Stimulated activated naive CD4-positive, alpha-beta T cell (primary cell): ENCODE results near the gene DSTN.

Experiments
- DNase-seq, 6 experiments: peaks; one replicate each; lab custom pipeline; 2025; lab: John Stamatoyannopoulos, UW

The DSTN gene

GRCh38 chr20:17580895-17581294, 11.0 kb downstream of the DSTN start:
- DNase-seq = no peak

DNA sequence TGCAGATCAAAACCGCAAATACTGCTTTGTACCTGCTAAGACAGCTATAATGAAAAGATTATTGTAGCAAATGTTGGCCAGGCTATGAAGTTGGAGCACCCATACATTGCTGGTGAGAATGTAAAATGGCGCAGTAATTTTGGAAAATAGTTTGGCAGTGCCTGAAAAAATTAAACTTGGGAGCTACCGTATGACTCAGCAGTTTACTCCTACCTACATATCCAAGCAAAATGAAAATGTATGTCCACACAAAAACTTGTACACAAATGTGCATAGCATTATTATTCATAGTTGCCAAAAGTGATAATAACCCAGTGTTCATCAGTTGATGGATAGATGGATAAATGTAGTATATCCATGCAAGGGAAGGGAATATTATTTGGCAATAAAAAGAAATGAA, 13.3 kb downstream of the DSTN start:
- DNase-seq = no peak

DNA sequence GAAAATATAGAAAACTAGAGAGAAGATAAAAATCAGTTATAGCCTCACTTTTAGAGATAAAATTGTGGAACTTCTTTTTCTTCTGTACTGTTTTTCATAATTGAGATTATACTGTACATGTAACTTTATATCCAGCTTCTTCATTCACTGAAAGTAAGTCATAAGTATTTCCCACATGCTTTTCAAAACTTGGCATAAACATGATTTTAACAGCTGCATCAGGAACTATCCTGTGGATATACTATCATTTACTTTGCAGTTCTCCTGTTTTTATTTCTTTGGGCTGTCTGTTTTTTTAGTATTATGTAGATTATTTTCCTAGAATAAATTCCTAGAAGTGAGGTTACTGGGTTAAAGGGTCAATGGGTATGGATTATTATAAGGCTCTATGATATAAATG, 14.8 kb downstream of the DSTN start:
- DNase-seq = no peak

DNA sequence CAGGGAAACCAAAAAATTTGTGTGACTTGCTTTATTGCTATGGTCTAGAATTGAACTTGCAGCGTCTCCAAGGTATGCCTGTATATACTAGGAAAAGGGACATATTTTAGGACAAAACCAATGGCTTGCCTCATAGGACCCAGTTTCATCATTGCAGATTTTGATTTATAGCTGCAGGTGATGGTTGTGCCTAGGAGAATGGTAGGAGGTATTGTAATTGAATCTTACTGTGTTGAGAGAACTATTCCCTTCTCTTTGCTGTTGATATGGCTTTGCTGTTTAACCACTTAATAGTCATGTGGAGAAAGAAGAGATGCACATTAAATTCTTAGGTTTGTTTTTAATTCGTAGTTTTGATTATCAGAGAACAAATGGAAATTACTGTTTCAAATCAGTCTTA, 16.4 kb downstream of the DSTN start:
- no peak for DNase-seq

DNA sequence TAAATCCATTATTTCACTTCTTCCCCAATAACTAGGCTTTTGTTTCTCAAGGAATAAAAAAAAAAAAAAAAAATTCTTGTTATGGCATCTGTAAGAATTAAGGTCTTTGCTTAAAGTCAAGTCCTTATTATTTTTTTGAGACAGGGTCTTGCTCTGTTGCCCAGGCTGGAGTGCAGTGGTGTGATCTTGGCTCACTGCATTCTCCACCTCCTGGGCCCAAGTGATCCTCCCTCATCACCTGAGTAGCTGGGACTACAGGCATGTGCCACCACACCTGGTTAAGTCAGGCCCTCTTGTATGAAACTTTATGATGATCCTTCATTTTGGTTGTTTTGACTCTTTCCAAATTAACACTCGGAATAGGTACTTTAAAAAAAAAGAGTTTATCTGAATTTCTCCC, 17.3 kb downstream of the DSTN start:
- no peak for DNase-seq

GRCh38 chr20:17587824-17588223, 17.9 kb downstream of the DSTN start:
- DNase-seq = no peak

GRCh38 chr20:17589161-17589834, 19.4 kb downstream of the DSTN start:
- DNase-seq = no peak

DNA sequence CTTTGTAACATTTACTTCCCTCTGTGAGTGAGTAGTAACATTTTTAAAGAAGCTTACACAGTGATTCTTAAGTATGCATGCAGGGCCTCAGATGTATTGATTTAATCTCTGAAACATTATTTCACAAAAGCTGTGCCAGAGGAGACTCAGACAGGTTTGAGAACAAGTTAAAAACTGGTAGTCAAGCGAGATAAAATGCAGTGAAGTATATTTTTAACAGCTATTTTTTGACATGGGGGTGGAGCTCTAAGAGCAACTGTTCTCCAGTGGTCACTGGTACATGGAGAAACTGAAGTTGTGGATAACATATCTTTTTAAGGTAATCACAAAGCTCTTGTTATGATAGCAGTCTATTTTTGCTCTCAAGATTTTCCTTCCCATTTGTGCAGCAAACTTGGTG, 20.4 kb downstream of the DSTN start:
- DNase-seq = no peak

DNA sequence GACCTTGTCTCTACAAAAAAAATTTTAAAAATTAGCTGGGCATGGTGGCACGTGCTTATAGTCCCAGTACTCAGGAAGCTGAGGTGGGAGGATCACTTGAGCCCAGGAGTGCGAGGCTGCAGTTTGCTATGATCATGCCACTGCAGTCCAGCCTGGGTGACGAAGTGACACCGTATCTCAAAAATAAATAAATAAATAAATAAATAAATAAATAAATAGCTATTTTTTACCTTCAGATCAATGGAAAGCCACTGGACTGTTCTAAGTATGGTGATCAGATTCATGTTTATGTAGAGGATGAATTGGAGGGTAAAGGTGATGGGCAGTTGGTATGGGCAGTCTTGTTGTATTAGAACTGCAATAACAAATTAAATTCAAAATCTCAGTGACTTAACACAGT, 24.0 kb downstream of the DSTN start:
- DNase-seq = no peak

DNA sequence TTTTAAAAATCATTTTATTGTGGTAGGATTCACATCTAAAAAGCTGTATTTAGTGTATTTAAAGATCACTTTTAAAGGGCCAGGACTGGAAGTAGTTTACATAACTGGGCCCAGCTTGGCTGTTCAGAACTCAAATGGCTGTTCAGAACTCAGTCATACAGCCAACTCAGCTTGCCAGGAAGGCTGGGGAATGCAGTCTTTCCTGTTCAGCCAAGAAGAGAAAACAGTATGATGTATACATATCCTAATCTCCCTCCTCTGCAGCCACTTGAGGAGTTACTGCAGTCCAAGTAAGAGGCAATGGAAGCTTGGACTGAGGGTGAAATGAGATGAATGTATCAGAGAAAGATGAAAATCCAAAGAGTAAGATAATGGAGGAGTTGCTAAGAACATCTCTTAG, 24.6 kb downstream of the DSTN start:
- no peak for DNase-seq

GRCh38 chr20:17595856-17596255, 26.0 kb downstream of the DSTN start:
- no peak for DNase-seq

GRCh38 chr20:17598013-17598550, 28.2 kb downstream of the DSTN start:
- no peak for DNase-seq

- DNase-seq = no peak
These were observed 32.1 kb downstream of the DSTN start for GRCh38 chr20:17601957-17602356.

DNA sequence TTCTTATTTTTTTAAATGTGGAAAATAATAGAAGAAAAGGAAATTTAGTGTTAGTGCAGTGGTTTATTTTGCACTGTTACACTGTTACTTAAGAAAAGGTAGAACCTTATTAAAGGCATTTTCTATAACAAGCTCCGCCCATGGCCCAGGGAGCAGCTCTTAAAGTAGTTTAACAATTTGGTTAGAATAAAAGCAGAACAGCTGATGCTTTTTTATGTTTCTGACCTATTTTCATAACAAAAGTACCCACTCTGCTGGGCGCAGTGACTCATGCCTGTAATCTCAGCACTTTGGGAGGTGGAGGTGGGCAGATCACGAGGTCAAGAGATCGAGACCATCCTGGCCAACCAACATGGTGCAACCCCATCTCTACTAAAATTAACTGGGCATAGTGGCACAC, 32.6 kb downstream of the DSTN start:
- DNase-seq = no peak

DNA sequence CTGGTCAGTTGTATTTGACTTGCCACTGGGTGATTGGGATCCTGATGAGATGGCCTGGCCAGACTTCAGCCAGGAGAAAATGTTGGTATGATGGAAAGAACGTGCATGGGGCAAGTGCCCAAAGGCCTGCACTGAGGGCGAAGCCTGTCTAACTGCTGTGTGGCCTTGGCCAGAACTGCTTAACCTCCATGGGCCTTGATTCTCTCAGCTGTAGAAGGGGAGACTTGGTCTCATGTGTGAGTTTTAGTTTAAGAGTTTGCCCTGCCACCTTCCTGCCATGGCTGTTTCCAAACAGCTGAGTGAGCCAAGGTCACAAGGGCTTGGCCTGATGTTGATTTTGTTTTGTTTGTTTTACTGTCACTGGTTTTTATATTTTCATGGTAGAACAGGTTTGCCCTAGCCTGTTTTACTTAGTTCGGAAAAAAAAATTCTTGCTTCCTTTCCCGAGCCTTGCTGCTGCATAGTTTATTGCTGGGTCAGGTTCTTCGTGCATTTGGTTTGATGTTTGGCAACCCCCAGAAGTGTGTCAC, 35.3 kb downstream of the DSTN start:
- DNase-seq = no peak

GRCh38 chr20:17606001-17606400, 36.1 kb downstream of the DSTN start:
- DNase-seq = no peak

GRCh38 chr20:17608701-17609497, 39.0 kb downstream of the DSTN start:
- no peak for DNase-seq

- no peak for DNase-seq
These were observed 40.0 kb downstream of the DSTN start for GRCh38 chr20:17609811-17610377.

- DNase-seq = peak; percentile 26 to 79 (median 56)
These were observed 40.9 kb downstream of the DSTN start for GRCh38 chr20:17610566-17611289.

GRCh38 chr20:17611290-17611539, 41.3 kb downstream of the DSTN start:
- DNase-seq = peak in 2 of 6 experiments; percentile 16 to 18

- DNase-seq = no peak
These were observed 41.8 kb downstream of the DSTN start for GRCh38 chr20:17611540-17612286.
